GM19397 (cell line): Measurements from ENCODE around the gene TMEM266.

Experiments
- ATAC-seq: cut with Tn5 transposase; IDR thresholded peaks from one replicate; pipeline ENCODE4 v1.9.1; 2021; ENCODE audit warnings: mild to moderate bottlenecking, moderate library complexity; ENCODE audit not compliant: unreplicated experiment

Gene TMEM266

GRCh38 chr15:76200083-76200465 is 140.3 kb downstream of the TMEM266 start:
- no peak for ATAC-seq

- ATAC-seq = no peak
Observed at GRCh38 chr15:76200641-76201105, 140.9 kb downstream of the TMEM266 start.

GRCh38 chr15:76201536-76202255 is 141.9 kb downstream of the TMEM266 start:
- ATAC-seq = no peak

GRCh38 chr15:76203346-76204108 is 143.7 kb downstream of the TMEM266 start:
- ATAC-seq = no peak

GRCh38 chr15:76204109-76204845 is 144.5 kb downstream of the TMEM266 start:
- no peak for ATAC-seq

GRCh38 chr15:76204916-76205460 is 145.2 kb downstream of the TMEM266 start:
- no peak for ATAC-seq

- no peak for ATAC-seq
Observed at GRCh38 chr15:76206325-76206976, 146.7 kb downstream of the TMEM266 start.

GRCh38 chr15:76208084-76208785 is 148.4 kb downstream of the TMEM266 start:
- no peak for ATAC-seq

GRCh38 chr15:76208786-76209424 is 149.1 kb downstream of the TMEM266 start:
- no peak for ATAC-seq

GRCh38 chr15:76209523-76209922 is 149.7 kb downstream of the TMEM266 start:
- ATAC-seq = no peak

- no peak for ATAC-seq
Observed at GRCh38 chr15:76209942-76210341, 150.2 kb downstream of the TMEM266 start.

- ATAC-seq = no peak
Observed at GRCh38 chr15:76215634-76216033, 155.8 kb downstream of the TMEM266 start.

- no peak for ATAC-seq
Observed at GRCh38 chr15:76217029-76217881, 157.5 kb downstream of the TMEM266 start.

- ATAC-seq = no peak
Observed at GRCh38 chr15:76217882-76218217, 158.1 kb downstream of the TMEM266 start.

- ATAC-seq = no peak
Observed at GRCh38 chr15:76221085-76221767, 161.4 kb downstream of the TMEM266 start.

- ATAC-seq = no peak
Observed at GRCh38 chr15:76222159-76222558, 162.4 kb downstream of the TMEM266 start.

GRCh38 chr15:76223521-76223920 is 163.7 kb downstream of the TMEM266 start:
- no peak for ATAC-seq

GRCh38 chr15:76229266-76229665 is 169.5 kb downstream of the TMEM266 start:
- no peak for ATAC-seq
